H9 (cell line): ENCODE measurements around the gene SPECC1L. TPM values are rescaled to one million over a fixed set of nuclear protein-coding genes. Genes with fewer than 3 reads are reported as not detected.

Source experiments
- DNase-seq: peaks from one replicate; pipeline ENCODE4 v3.0.0-alpha.2; 2017
- H2AFZ ChIP-seq: one replicate; pipeline ENCODE4 v1.6.1; 2013; ENCODE audit warnings: mild to moderate bottlenecking, low read length, control low read depth, moderate library complexity
- H2AK5ac ChIP-seq: 2 replicates; pipeline ENCODE4 v1.6.1; 2013; ENCODE audit warnings: low read length, control low read depth, mixed read lengths; ENCODE audit not compliant: insufficient read length
- H2BK120ac ChIP-seq: one replicate; pipeline ENCODE4 v1.6.1; 2013; ENCODE audit warnings: low read depth, mild to moderate bottlenecking, low read length, control low read depth, inconsistent platforms; ENCODE audit not compliant: poor library complexity, severe bottlenecking
- H2BK12ac ChIP-seq: 2 replicates; pipeline ENCODE4 v1.6.1; 2013; ENCODE audit warnings: low read length, control low read depth, mixed read lengths, low read depth; ENCODE audit not compliant: insufficient read length
- H2BK15ac ChIP-seq: 2 replicates; pipeline ENCODE4 v1.6.1; 2013; ENCODE audit warnings: low read depth, low read length, control low read depth
- H2BK20ac ChIP-seq: one replicate; pipeline ENCODE4 v1.6.1; 2013; ENCODE audit warnings: low read depth, mild to moderate bottlenecking, low read length, control low read depth, inconsistent platforms; ENCODE audit not compliant: poor library complexity, severe bottlenecking
- H2BK5ac ChIP-seq: 2 replicates; pipeline ENCODE4 v1.6.1; 2013; ENCODE audit warnings: low read length, control low read depth, mixed read lengths; ENCODE audit not compliant: insufficient read length
- H3K14ac ChIP-seq: 2 replicates; pipeline ENCODE4 v1.6.1; 2013; ENCODE audit warnings: low read length, control low read depth; ENCODE audit not compliant: insufficient read depth
- H3K18ac ChIP-seq: 2 replicates; pipeline ENCODE4 v1.6.1; 2013; ENCODE audit warnings: low read depth, mild to moderate bottlenecking, mixed read lengths, low read length, control low read depth; ENCODE audit not compliant: insufficient read length
- H3K23ac ChIP-seq: 2 replicates; pipeline ENCODE4 v1.6.1; 2013; ENCODE audit warnings: low read length, control low read depth, mixed read lengths, low read depth; ENCODE audit not compliant: insufficient read length
- H3K23me2 ChIP-seq: 2 replicates; pipeline ENCODE4 v1.6.1; 2013; ENCODE audit warnings: low read depth, mild to moderate bottlenecking, mixed read lengths, low read length, control low read depth; ENCODE audit not compliant: insufficient read length, poor library complexity, severe bottlenecking
- H3K27ac ChIP-seq: 2 replicates; pipeline ENCODE4 v1.5.1; 2013; ENCODE audit warnings: low read length, control low read depth, mixed read lengths, low read depth; ENCODE audit not compliant: insufficient read length
- H3K27me3 ChIP-seq: 2 replicates; pipeline ENCODE4 v1.6.1; 2013; ENCODE audit warnings: low read length, control low read depth, inconsistent platforms; ENCODE audit not compliant: insufficient read depth
- H3K4ac ChIP-seq: 2 replicates; pipeline ENCODE4 v1.6.1; 2013; ENCODE audit warnings: low read depth, mild to moderate bottlenecking, control low read depth, inconsistent platforms, low read length, moderate library complexity
- H3K4me1 ChIP-seq: 2 replicates; pipeline ENCODE4 v1.6.1; 2013; ENCODE audit warnings: low read length, control low read depth, inconsistent platforms; ENCODE audit not compliant: insufficient read depth
- H3K4me2 ChIP-seq: 2 replicates; pipeline ENCODE4 v1.6.1; 2013; ENCODE audit warnings: low read length, control low read depth, mixed read lengths; ENCODE audit not compliant: insufficient read length, insufficient read depth
- H3K56ac ChIP-seq: 2 replicates; pipeline ENCODE4 v1.6.1; 2013; ENCODE audit warnings: low read depth, mild to moderate bottlenecking, mixed read lengths, low read length, control low read depth; ENCODE audit not compliant: insufficient read length
- H3K79me1 ChIP-seq: 2 replicates; pipeline ENCODE4 v1.6.1; 2013; ENCODE audit warnings: low read depth, mild to moderate bottlenecking, moderate library complexity, low read length, control low read depth, inconsistent platforms; ENCODE audit not compliant: insufficient read depth, poor library complexity, severe bottlenecking
- H3K79me2 ChIP-seq: 2 replicates; pipeline ENCODE4 v1.6.1; 2013; ENCODE audit warnings: low read length, control low read depth, inconsistent platforms; ENCODE audit not compliant: insufficient read depth
- H3K9ac ChIP-seq: 2 replicates; pipeline ENCODE4 v1.6.1; 2013; ENCODE audit warnings: low read length, control low read depth, mixed read lengths; ENCODE audit not compliant: insufficient read length; ENCODE audit errors: extremely low read depth
- H3K9me3 ChIP-seq: one replicate; pipeline ENCODE4 v1.6.1; 2013; ENCODE audit warnings: low read depth, low read length, inconsistent platforms; ENCODE audit not compliant: control insufficient read depth
- H3T11ph ChIP-seq: one replicate; pipeline ENCODE4 v1.6.1; 2013; ENCODE audit warnings: mild to moderate bottlenecking, low read length, control low read depth, inconsistent platforms
- H4K20me1 ChIP-seq: one replicate; pipeline ENCODE4 v1.6.1; 2013; ENCODE audit not compliant: control insufficient read depth, insufficient read length, insufficient read depth
- H4K5ac ChIP-seq: 2 replicates; pipeline ENCODE4 v1.6.1; 2013; ENCODE audit warnings: low read depth, mild to moderate bottlenecking, mixed read lengths, low read length, control low read depth; ENCODE audit not compliant: insufficient read length
- H4K8ac ChIP-seq: replicated peaks from 2 replicates; pipeline ENCODE4 v1.6.1; 2013; ENCODE audit warnings: low read length, control low read depth, mixed read lengths, low read depth; ENCODE audit not compliant: insufficient read length
- H4K91ac ChIP-seq: 2 replicates; pipeline ENCODE4 v1.6.1; 2013; ENCODE audit warnings: low read depth, mild to moderate bottlenecking, moderate library complexity, mixed read lengths, low read length, control low read depth; ENCODE audit not compliant: insufficient read length
- H3K27ac Mint-ChIP-seq, 3 experiments: 2 replicates in 2 of 3; 3 replicates in 1 of 3; pipeline ENCODE4 v1.8.0; 2020 to 2021; ENCODE audit warnings: mixed read lengths in 3 of 3, mild to moderate bottlenecking in 1 of 3, moderate library complexity in 1 of 3
- H3K27me3 Mint-ChIP-seq: 2 replicates; pipeline ENCODE4 v1.8.0; 2021; ENCODE audit warnings: low read depth, mild to moderate bottlenecking, moderate library complexity, mixed read lengths
- H3K36me3 Mint-ChIP-seq, 3 experiments: 2 replicates in 2 of 3; 3 replicates in 1 of 3; pipeline ENCODE4 v1.8.0; 2020 to 2021; ENCODE audit warnings: low read depth in 3 of 3, mixed read lengths in 3 of 3; ENCODE audit not compliant: insufficient read depth in 1 of 3
- H3K4me1 Mint-ChIP-seq, 2 experiments: 2 replicates each; pipeline ENCODE4 v1.8.0; 2020; ENCODE audit warnings: mixed read lengths in 2 of 2
- H3K4me3 Mint-ChIP-seq, 2 experiments: 2 replicates in 1 of 2; 3 replicates in 1 of 2; pipeline ENCODE4 v1.8.0; 2020 to 2021; ENCODE audit warnings: mild to moderate bottlenecking in 2 of 2, mixed read lengths in 2 of 2, moderate library complexity in 1 of 2
- H3K9me3 Mint-ChIP-seq, 2 experiments: 2 replicates in 1 of 2; 3 replicates in 1 of 2; pipeline ENCODE4 v1.8.0; 2020; ENCODE audit warnings: mild to moderate bottlenecking in 2 of 2, mixed read lengths in 2 of 2, moderate library complexity in 1 of 2
- total RNA-seq: library from RNA; stranded (reverse); gene quantifications from 2 replicates; pipeline ENCODE4 v1.2.1, GENCODE V29; 2021
- TF ChIP-seq, protein P1 (sequence below): fragments of 200-600 bp; sonication (generic); conservative IDR thresholded peaks from 3 replicates; pipeline ENCODE4 v1.8.0; 2021; ENCODE audit warnings: antibody characterized with exemption, mild to moderate bottlenecking

Gene SPECC1L
- total RNA-seq, 1 experiment from 2014 or later, result 57.1 TPM

DNA sequence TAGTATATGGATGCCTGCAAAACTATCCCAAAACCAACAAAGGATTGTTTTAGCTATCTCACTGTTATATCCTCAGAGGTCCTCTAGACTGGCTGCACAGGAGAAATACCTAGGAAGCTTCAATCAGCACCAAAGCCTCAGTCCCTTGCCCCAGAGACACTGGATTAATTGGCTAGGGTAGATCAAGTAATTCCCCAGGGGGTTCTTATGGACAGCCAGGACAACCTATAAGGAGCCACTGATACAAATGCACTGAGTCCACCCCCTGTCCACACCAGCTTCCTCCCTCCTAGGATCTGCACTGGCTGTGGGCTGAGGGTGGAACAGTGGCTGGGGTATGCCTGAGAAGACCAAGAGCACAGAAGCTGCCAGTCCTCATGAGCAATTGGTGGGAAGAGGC is 173.0 kb downstream of the SPECC1L start:
- Histone ChIP-seq H3K56ac (no peak overlapping the region), H2BK5ac (no peak overlapping the region), H3K14ac (no peak overlapping the region), H2BK120ac (no peak overlapping the region), H2AFZ (no peak overlapping the region), H3T11ph (no peak overlapping the region), H3K4ac (no peak overlapping the region), H3K18ac (no peak overlapping the region), H2BK12ac (no peak overlapping the region), H3K27me3 (no peaks in the 10 kb centered on the region), H2BK20ac (no peak overlapping the region), H2BK15ac (no peak overlapping the region), H4K8ac (no peak overlapping the region), H3K4me1 (0 out of 2 replicates have a peak, but pooled peaks cover 2% of the 10 kb centered on the region), H2AK5ac (no peak overlapping the region), H3K79me2 (no peaks in the 10 kb centered on the region), H4K91ac (no peak overlapping the region), H3K9ac (no peak overlapping the region), H3K79me1 (no peaks in the 10 kb centered on the region), H3K4me2 (no peak overlapping the region), H3K23me2 (peaks cover 5% of the 10 kb centered on the region), H4K5ac (no peak overlapping the region), H4K20me1 (no peaks in the 10 kb centered on the region), H3K23ac (no peak overlapping the region), H3K9me3 (no peaks in the 10 kb centered on the region), H3K27ac (no peak overlapping the region)
- H3K4me3 Mint-ChIP-seq, result no peak overlapping the region; a peak in 2 of 5 replicates
- DNase-seq, result no peak
- no peaks in the 10 kb centered on the region for H3K36me3 Mint-ChIP-seq
- no peaks in the 10 kb centered on the region; a peak in 1 of 5 replicates for H3K9me3 Mint-ChIP-seq
- TF ChIP-seq, protein P1, sequence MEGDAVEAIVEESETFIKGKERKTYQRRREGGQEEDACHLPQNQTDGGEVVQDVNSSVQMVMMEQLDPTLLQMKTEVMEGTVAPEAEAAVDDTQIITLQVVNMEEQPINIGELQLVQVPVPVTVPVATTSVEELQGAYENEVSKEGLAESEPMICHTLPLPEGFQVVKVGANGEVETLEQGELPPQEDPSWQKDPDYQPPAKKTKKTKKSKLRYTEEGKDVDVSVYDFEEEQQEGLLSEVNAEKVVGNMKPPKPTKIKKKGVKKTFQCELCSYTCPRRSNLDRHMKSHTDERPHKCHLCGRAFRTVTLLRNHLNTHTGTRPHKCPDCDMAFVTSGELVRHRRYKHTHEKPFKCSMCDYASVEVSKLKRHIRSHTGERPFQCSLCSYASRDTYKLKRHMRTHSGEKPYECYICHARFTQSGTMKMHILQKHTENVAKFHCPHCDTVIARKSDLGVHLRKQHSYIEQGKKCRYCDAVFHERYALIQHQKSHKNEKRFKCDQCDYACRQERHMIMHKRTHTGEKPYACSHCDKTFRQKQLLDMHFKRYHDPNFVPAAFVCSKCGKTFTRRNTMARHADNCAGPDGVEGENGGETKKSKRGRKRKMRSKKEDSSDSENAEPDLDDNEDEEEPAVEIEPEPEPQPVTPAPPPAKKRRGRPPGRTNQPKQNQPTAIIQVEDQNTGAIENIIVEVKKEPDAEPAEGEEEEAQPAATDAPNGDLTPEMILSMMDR, result no peak
- no peaks in the 10 kb centered on the region for H3K27me3 Mint-ChIP-seq
- peaks cover 10 to 22% of the 10 kb centered on the region in 2 experiments for H3K4me1 Mint-ChIP-seq
- H3K27ac Mint-ChIP-seq, result no peak overlapping the region; a peak in 1 of 7 replicates
